DND-41 (cell line): Measurements from ENCODE around the gene PLXNA3.

ENCODE experiments used
- EZH2 ChIP-seq: IDR thresholded peaks from 3 replicates; pipeline ENCODE4 v1.6.1; 2012; ENCODE audit warnings: borderline replicate concordance, low read depth, mild to moderate bottlenecking, moderate library complexity, low read length, inconsistent platforms; ENCODE audit not compliant: severe bottlenecking
- TF ChIP-seq, protein P1 (sequence below): IDR thresholded peaks from 2 replicates; pipeline ENCODE4 v1.5.1; 2012; ENCODE audit warnings: borderline replicate concordance, low read length, moderate library complexity, mild to moderate bottlenecking; ENCODE audit not compliant: poor library complexity, severe bottlenecking; ENCODE audit errors: extremely low read depth

- TF ChIP-seq, protein P1, sequence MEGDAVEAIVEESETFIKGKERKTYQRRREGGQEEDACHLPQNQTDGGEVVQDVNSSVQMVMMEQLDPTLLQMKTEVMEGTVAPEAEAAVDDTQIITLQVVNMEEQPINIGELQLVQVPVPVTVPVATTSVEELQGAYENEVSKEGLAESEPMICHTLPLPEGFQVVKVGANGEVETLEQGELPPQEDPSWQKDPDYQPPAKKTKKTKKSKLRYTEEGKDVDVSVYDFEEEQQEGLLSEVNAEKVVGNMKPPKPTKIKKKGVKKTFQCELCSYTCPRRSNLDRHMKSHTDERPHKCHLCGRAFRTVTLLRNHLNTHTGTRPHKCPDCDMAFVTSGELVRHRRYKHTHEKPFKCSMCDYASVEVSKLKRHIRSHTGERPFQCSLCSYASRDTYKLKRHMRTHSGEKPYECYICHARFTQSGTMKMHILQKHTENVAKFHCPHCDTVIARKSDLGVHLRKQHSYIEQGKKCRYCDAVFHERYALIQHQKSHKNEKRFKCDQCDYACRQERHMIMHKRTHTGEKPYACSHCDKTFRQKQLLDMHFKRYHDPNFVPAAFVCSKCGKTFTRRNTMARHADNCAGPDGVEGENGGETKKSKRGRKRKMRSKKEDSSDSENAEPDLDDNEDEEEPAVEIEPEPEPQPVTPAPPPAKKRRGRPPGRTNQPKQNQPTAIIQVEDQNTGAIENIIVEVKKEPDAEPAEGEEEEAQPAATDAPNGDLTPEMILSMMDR: no peak
- no peak for TF ChIP-seq EZH2
Measured at GRCh38 chrX:154511761-154512160, 53.7 kb downstream of the PLXNA3 start.
